Progenitor cell of endocrine pancreas (in vitro differentiated cells): ENCODE data around the gene EBLN1. TPM values are rescaled to one million over a fixed set of nuclear protein-coding genes. Genes with fewer than 3 reads are reported as not detected.

Source experiments
- DNase-seq: peaks from one replicate; pipeline ENCODE4 v3.0.0; 2021; ENCODE audit warnings: low spot score; ENCODE audit not compliant: unreplicated experiment
- H3K27ac Mint-ChIP-seq: 2 replicates; pipeline ENCODE4 v1.8.0; 2021; ENCODE audit warnings: mild to moderate bottlenecking, moderate library complexity, mixed read lengths
- H3K27me3 Mint-ChIP-seq: 2 replicates; pipeline ENCODE4 v1.8.0; 2021; ENCODE audit warnings: mixed read lengths
- H3K36me3 Mint-ChIP-seq: 2 replicates; pipeline ENCODE4 v1.8.0; 2022; ENCODE audit warnings: mixed read lengths; ENCODE audit not compliant: insufficient read depth
- H3K4me1 Mint-ChIP-seq: 2 replicates; pipeline ENCODE4 v1.8.0; 2021; ENCODE audit warnings: low read depth, mixed read lengths
- H3K4me3 Mint-ChIP-seq: 2 replicates; pipeline ENCODE4 v1.8.0; 2021; ENCODE audit warnings: low read depth, mild to moderate bottlenecking, moderate library complexity, mixed read lengths
- H3K9me3 Mint-ChIP-seq: 2 replicates; pipeline ENCODE4 v1.8.0; 2021; ENCODE audit warnings: low read depth, mixed read lengths
- total RNA-seq: library from RNA; stranded (reverse); gene quantifications from 2 replicates; pipeline ENCODE4 v1.2.1, GENCODE V29; 2021
- TF ChIP-seq, protein P1 (sequence below): fragments of 200-600 bp; sonication (generic); IDR thresholded peaks from one replicate; pipeline ENCODE4 v1.5.0; 2021; ENCODE audit warnings: antibody characterized with exemption, mild to moderate bottlenecking; ENCODE audit not compliant: unreplicated experiment

The EBLN1 gene
- total RNA-seq, 1 donor from 2014 or later = not detected

DNA sequence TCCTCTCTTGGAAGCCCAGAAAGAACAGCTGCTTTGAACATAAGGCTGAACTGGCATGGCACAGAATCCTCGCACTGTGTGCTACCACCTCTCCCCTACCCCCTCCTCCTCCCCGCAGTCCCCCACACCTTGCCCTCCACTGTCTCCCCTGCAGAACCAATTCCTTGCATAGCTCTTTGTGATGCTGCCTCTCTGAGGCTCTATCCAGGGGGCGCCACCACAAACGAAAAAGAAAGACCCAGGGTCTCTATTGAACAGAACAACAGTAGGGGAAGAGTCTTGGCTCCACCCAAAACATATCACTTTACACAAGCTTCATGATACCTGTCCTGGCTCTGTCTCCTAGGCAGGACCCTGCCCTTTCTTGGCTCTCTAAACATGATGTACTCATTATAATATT lies 26.2 kb upstream of the EBLN1 start:
- H3K4me1 Mint-ChIP-seq = peaks cover 5% of the 10 kb centered on the region
- peaks cover 20% of the 10 kb centered on the region for H3K27me3 Mint-ChIP-seq
- TF ChIP-seq, protein P1, sequence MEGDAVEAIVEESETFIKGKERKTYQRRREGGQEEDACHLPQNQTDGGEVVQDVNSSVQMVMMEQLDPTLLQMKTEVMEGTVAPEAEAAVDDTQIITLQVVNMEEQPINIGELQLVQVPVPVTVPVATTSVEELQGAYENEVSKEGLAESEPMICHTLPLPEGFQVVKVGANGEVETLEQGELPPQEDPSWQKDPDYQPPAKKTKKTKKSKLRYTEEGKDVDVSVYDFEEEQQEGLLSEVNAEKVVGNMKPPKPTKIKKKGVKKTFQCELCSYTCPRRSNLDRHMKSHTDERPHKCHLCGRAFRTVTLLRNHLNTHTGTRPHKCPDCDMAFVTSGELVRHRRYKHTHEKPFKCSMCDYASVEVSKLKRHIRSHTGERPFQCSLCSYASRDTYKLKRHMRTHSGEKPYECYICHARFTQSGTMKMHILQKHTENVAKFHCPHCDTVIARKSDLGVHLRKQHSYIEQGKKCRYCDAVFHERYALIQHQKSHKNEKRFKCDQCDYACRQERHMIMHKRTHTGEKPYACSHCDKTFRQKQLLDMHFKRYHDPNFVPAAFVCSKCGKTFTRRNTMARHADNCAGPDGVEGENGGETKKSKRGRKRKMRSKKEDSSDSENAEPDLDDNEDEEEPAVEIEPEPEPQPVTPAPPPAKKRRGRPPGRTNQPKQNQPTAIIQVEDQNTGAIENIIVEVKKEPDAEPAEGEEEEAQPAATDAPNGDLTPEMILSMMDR = no peak
- H3K4me3 Mint-ChIP-seq = no peak overlapping the region
- no peak for DNase-seq
- H3K36me3 Mint-ChIP-seq = no peaks in the 10 kb centered on the region
- H3K9me3 Mint-ChIP-seq = no peaks in the 10 kb centered on the region
- no peak overlapping the region for H3K27ac Mint-ChIP-seq

DNA sequence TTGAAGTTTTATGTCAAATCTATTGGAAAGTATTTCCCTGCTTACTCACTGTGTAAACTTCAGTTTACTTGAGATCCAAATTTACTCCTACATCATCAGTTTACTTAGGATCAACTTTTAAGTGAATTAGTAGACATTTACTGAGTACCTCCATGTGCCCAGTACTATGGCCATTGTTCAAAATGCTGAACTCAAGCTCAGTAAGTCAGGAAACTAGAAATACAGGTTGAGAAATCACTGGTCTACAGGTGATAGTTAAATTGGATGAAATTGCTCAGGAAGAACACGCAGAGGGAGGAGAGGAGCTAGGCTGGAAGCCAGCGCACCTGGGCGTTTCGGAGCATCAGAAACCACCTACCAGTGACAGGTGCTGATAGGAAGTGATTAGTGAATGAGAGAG lies 25.5 kb upstream of the EBLN1 start:
- peaks cover 14% of the 10 kb centered on the region for H3K27me3 Mint-ChIP-seq
- H3K4me1 Mint-ChIP-seq = peaks cover 5% of the 10 kb centered on the region
- H3K4me3 Mint-ChIP-seq = no peak overlapping the region
- H3K36me3 Mint-ChIP-seq = no peaks in the 10 kb centered on the region
- H3K9me3 Mint-ChIP-seq = no peaks in the 10 kb centered on the region
- no peak for DNase-seq
- H3K27ac Mint-ChIP-seq = no peak overlapping the region
- TF ChIP-seq, protein P1 = no peak

DNA sequence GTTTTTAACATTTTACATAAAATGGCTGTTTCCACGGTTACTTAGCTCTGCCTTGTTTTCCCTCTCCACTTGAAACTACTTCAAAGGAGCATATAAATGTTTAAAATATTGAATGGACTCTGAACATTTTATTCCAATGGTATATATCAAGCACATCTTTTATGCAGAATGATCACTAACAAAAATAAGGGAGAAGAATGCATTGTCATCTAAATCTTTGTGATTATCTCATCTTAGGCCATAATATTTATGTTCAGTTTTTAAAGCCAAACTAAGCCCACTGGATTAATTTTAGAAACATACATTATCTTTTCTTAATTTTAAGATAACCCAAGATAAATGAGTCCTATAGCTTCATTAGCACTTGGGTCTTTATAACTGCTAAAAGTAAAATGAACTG lies 13.4 kb upstream of the EBLN1 start:
- TF ChIP-seq, protein P1 = no peak
- H3K27ac Mint-ChIP-seq = no peak overlapping the region
- H3K4me1 Mint-ChIP-seq = peaks cover 5% of the 10 kb centered on the region
- H3K36me3 Mint-ChIP-seq = peaks cover 3% of the 10 kb centered on the region
- no peaks in the 10 kb centered on the region for H3K9me3 Mint-ChIP-seq
- peaks cover 13% of the 10 kb centered on the region for H3K27me3 Mint-ChIP-seq
- peak overlapping the region; percentile 78 for H3K4me3 Mint-ChIP-seq
- no peak for DNase-seq

DNA sequence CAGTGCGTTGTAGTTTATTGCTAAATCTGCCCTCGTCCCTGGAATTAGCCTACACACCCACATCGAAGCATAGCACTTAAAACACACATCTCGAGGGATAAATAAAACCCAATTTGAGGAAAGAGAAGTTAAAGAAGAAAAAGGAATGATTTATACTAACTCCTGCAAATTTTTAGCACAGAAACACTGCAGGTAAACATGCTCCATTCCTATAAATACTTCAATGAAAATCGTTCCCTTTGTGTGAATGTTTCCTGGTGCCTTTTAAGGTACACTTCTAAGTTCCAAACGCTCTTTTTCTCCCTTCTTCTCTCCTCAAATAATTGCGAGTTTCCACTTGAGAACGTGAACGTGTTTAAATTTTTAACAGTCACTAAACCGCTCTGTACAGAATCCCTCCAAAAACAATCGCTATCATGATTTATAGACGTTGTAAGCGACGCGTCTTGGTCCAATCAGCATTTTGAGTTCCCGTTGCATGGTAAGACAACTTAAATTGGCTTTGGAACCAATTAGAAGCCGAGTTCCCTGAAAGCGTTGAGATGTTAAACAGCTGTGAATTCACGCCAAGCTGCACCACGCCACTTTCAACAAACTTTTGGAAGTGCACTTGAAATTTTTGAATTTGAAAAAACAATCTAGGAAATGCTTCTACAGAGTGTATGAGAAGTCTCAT lies 12.5 kb upstream of the EBLN1 start:
- DNase-seq = no peak
- Mint-ChIP-seq H3K36me3 (peaks cover 3% of the 10 kb centered on the region), H3K27ac (peak overlapping the region; percentile 100), H3K4me1 (peaks cover 3% of the 10 kb centered on the region), H3K9me3 (no peaks in the 10 kb centered on the region), H3K4me3 (peak overlapping the region; percentile 78), H3K27me3 (peaks cover 9% of the 10 kb centered on the region)
- TF ChIP-seq, protein P1 = no peak

DNA sequence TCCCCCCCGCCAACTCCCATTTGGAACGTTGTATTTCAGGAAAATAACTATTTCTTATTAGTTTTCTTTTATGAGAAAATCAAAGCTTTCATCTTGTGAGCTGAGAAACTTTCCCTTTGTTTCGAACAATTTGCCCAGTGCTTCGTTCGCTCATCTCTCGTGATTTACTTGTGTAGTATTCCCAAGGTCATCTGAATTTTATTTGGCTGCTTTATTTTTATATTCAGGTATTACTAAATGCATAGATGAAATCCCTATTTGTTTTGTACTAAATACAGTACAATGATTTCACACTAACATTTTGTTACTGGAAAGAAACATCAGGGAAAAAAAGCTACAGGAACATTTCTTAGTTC lies 12.0 kb upstream of the EBLN1 start:
- H3K27ac Mint-ChIP-seq = peak overlapping the region; percentile 100
- no peak for DNase-seq
- H3K27me3 Mint-ChIP-seq = peaks cover 11% of the 10 kb centered on the region
- TF ChIP-seq, protein P1 = no peak
- H3K4me1 Mint-ChIP-seq = peaks cover 2% of the 10 kb centered on the region
- H3K9me3 Mint-ChIP-seq = no peaks in the 10 kb centered on the region
- peaks cover 3% of the 10 kb centered on the region for H3K36me3 Mint-ChIP-seq
- H3K4me3 Mint-ChIP-seq = peak overlapping the region; percentile 78
